Breast epithelium (tissue), 3 donors: ENCODE results near the gene FSTL4.

Experiments used
- CTCF ChIP-seq, 3 donors: fragments of 450-650 bp; IDR thresholded peaks; one replicate each; pipeline ENCODE4 v1.5.1; 2016 to 2017; ENCODE audit warnings: antibody characterized with exemption in 3 of 3, mild to moderate bottlenecking in 3 of 3, moderate library complexity in 3 of 3
- POLR2A ChIP-seq: fragments of 450-650 bp; IDR thresholded peaks from one replicate; pipeline ENCODE4 v1.6.1; 2016; ENCODE audit warnings: antibody characterized with exemption, mild to moderate bottlenecking, moderate library complexity
- POLR2AphosphoS5 ChIP-seq, 3 donors: sonication (generic); formaldehyde crosslinking; IDR thresholded peaks; one replicate each; pipeline ENCODE4 v1.6.1; 2017; ENCODE audit warnings: antibody characterized with exemption in 3 of 3

GRCh38 chr5:133235696-133236426 lies 376.5 kb downstream of the FSTL4 start:
- TF ChIP-seq POLR2A, result no peak
- TF ChIP-seq CTCF (IDR thresholded peaks at IDR 0.05), result no peak
- no peak for TF ChIP-seq POLR2AphosphoS5 (IDR thresholded peaks at IDR 0.05)
